Adrenal gland (tissue), 12 donors: ENCODE results near the gene ELOVL6. TPM values are rescaled to one million over a fixed set of nuclear protein-coding genes. Genes with fewer than 3 reads are reported as not detected.
"Not testable (repeated sequence)": the region's sequence is repeated elsewhere in the genome, so short reads cannot be mapped to it uniquely, and the experiment has no call there.

Experiments used
- DNase-seq, 7 donors: peaks; one replicate each; pipeline ENCODE4 v3.0.0-alpha.2; 2019 to 2020
- H3K27ac ChIP-seq, 5 donors: fragments of 200-600 bp; sonication (generic) in 4 of 5; 1 replicate in 3 of 5; 2 replicates in 2 of 5; pipeline versions ENCODE4 v1.5.1 to v1.8.0; 2016 to 2020; ENCODE audit warnings: mild to moderate bottlenecking in 1 of 5
- H3K27me3 ChIP-seq: fragments of 200-600 bp; 2 replicates; pipeline ENCODE4 v1.8.0; 2021
- H3K36me3 ChIP-seq, 2 donors: fragments of 200-600 bp; replicated peaks in 1 of 2; 1 replicate in 1 of 2; 2 replicates in 1 of 2; pipeline versions ENCODE4 v1.5.1 to v1.8.0; 2018 to 2022
- H3K4me1 ChIP-seq, 2 donors: fragments of 200-600 bp; replicated peaks in 1 of 2; 1 replicate in 1 of 2; 2 replicates in 1 of 2; pipeline versions ENCODE4 v1.5.1 to v1.8.0; 2018 to 2021
- H3K4me3 ChIP-seq, 4 donors: fragments of 200-600 bp; sonication (generic) in 3 of 4; one replicate each; pipeline ENCODE4 v1.5.1; 2016 to 2018
- H3K9me3 ChIP-seq, 3 donors: fragments of 200-600 bp; sonication (generic) in 1 of 3; replicated peaks in 1 of 3; 1 replicate in 2 of 3; 2 replicates in 1 of 3; pipeline versions ENCODE4 v1.5.1 to v1.8.0; 2016 to 2021
- CTCF ChIP-seq, 6 experiments: fragments of 450-650 bp in 4 of 6; fragments of 200-600 bp in 2 of 6; sonication (generic) in 1 of 6; IDR thresholded peaks; 1 replicate in 5 of 6; 2 replicates in 1 of 6; pipeline versions ENCODE4 v1.5.1 to v1.8.0; 2016 to 2021; ENCODE audit warnings: antibody characterized with exemption in 6 of 6, mild to moderate bottlenecking in 2 of 6, moderate library complexity in 1 of 6
- POLR2A ChIP-seq, 2 donors: fragments of 450-650 bp; IDR thresholded peaks; one replicate each; pipeline ENCODE4 v1.6.1; 2017; ENCODE audit warnings: antibody characterized with exemption in 2 of 2, mild to moderate bottlenecking in 2 of 2, moderate library complexity in 1 of 2
- WGBS, 4 donors: extraction: QIAGEN DNeasy Blood & Tissue Kit in 2 of 4; methylation state at CpG; one replicate each; pipeline versions ENCODE4 v1.1.5 to v1.1.7; 2013 to 2017; 5-methylcytosine and 5-hydroxymethylcytosine counted together
- intact Hi-C, 2 donors: fragments of 100-400 bp; cut with DNase I; formaldehyde crosslinking; loops; one replicate each; pipeline versions ENCODE4 v1.14.1 to v1.15.0; 2022 to 2023
- polyA plus RNA-seq, 3 donors: library from polyadenylated mRNA; stranded (reverse); fragments of 200-250 nt in 2 of 3; fragments of 350-450 nt in 1 of 3; fragmentation: Illumina TruSeq in 1 of 3; extraction: RNeasy Lipid Tissue Mini Kit (QIAGEN cat#74804) in 1 of 3; gene quantifications; one replicate each; pipeline ENCODE4 v1.2.3, GENCODE V29; 2013 to 2014
- total RNA-seq, 9 donors: library from RNA; depleted of rRNA in 4 of 9; stranded (reverse); fragments of >200 nt in 4 of 9; fragments of 120-200 nt in 1 of 9; fragmentation: NEBNext Ultra II Directional in 1 of 9; extraction: Animal tissue kit (Norgen Biotek cat#: 25700) in 1 of 9; gene quantifications; one replicate each; pipeline versions ENCODE4 v1.1.0 to v1.2.4, GENCODE V29; 2013 to 2023
- donor health status: healthy with polysubstance abuse.
- donor health status: Bipolar disorder and iron deficiency.
- donor health status: DM: yes; HTN: yes; CAD: no.
- donor health status: DM: no; HTN: no; CAD: no.
- donor health status: DM: no; HTN: no; CAD: no.
- donor health status: DM: yes; HTN: yes; CAD: no.

Gene ELOVL6
- total and polyA plus RNA-seq, 12 donors, result 2.8 to 68.2 (median 16.4) TPM

GRCh38 chr4:110163327-110164069, 34.9 kb downstream of the ELOVL6 start:
- WGBS, 4 donors, result 43 to 53% (median 45%) methylated on average over 4 of the region's 4 CpGs
- TF ChIP-seq CTCF (IDR thresholded peaks at IDR 0.05) (peak in 2 of 6 experiments; percentile 14 to 18), POLR2A (IDR thresholded peaks at IDR 0.05) (peak in 1 of 2 donors; percentile 10)
- DNase-seq, result peak in 5 of 7 donors; percentile 39 to 62 (median 45)
- H3K27me3 ChIP-seq, result no peaks in the 10 kb centered on the region
- H3K27ac ChIP-seq, result peak overlapping the region in 4 of 5 donors; percentile 51 to 78 (median 66)
- no peaks in the 10 kb centered on the region for H3K9me3 ChIP-seq
- peaks cover 19 to 32% of the 10 kb centered on the region in 2 donors for H3K4me1 ChIP-seq
- intact Hi-C loops, result no loop called here
- no peak overlapping the region for H3K4me3 ChIP-seq
- H3K36me3 ChIP-seq, result no peaks in the 10 kb centered on the region

GRCh38 chr4:110160618-110161017, 37.8 kb downstream of the ELOVL6 start:
- intact Hi-C loops, result no loop called here
- Histone ChIP-seq H3K27ac (no peak overlapping the region), H3K9me3 (no peaks in the 10 kb centered on the region), H3K4me3 (no peak overlapping the region), H3K4me1 (peaks cover 15 to 33% of the 10 kb centered on the region in 2 donors), H3K36me3 (no peaks in the 10 kb centered on the region), H3K27me3 (no peaks in the 10 kb centered on the region)
- TF ChIP-seq CTCF (IDR thresholded peaks at IDR 0.05) (no peak), POLR2A (IDR thresholded peaks at IDR 0.05) (no peak)
- no peak for DNase-seq

- peaks cover 9 to 25% of the 10 kb centered on the region in 2 donors for H3K4me1 ChIP-seq
- no peak for DNase-seq
- no peak overlapping the region for H3K4me3 ChIP-seq
- 79 to 88% (median 81%) methylated on average over 4 of the region's 4 CpGs for WGBS, 4 donors
- intact Hi-C loops, result no loop called here
- no peaks in the 10 kb centered on the region for H3K36me3 ChIP-seq
- H3K27me3 ChIP-seq, result no peaks in the 10 kb centered on the region
- H3K9me3 ChIP-seq, result no peaks in the 10 kb centered on the region
- TF ChIP-seq CTCF (IDR thresholded peaks at IDR 0.05) (no peak), POLR2A (IDR thresholded peaks at IDR 0.05) (no peak)
- no peak overlapping the region for H3K27ac ChIP-seq
Measured at GRCh38 chr4:110159541-110159940, 38.9 kb downstream of the ELOVL6 start.

GRCh38 chr4:110157580-110157979, 40.8 kb downstream of the ELOVL6 start:
- intact Hi-C loops, result no loop called here

GRCh38 chr4:110157166-110157565, 41.2 kb downstream of the ELOVL6 start:
- H3K4me1 ChIP-seq, result peaks cover 0 to 11% of the 10 kb centered on the region in 2 donors
- H3K36me3 ChIP-seq, DNase-seq, intact Hi-C loops, H3K27ac ChIP-seq, H3K27me3 ChIP-seq, H3K4me3 ChIP-seq, H3K9me3 ChIP-seq: not testable (repeated sequence)
- 79 to 88% (median 82%) methylated on average over 5 of the region's 5 CpGs for WGBS, 4 donors

More at GRCh38 chr4:110157580-110157979, 40.8 kb downstream of the ELOVL6 start:
- Histone ChIP-seq H3K27ac (no peak overlapping the region), H3K27me3 (no peaks in the 10 kb centered on the region), H3K9me3 (no peaks in the 10 kb centered on the region), H3K4me1 (peaks cover 0 to 11% of the 10 kb centered on the region in 2 donors), H3K36me3 (no peaks in the 10 kb centered on the region), H3K4me3 (no peak overlapping the region)
- no peak for DNase-seq
- WGBS, 4 donors, result 97 to 100% (median 100%) methylated on average over 3 of the region's 3 CpGs
- TF ChIP-seq CTCF (IDR thresholded peaks at IDR 0.05), result no peak
- TF ChIP-seq POLR2A (IDR thresholded peaks at IDR 0.05), result no peak
